Measurements from ENCODE around the gene HDAC7.

Gene HDAC7

DNA sequence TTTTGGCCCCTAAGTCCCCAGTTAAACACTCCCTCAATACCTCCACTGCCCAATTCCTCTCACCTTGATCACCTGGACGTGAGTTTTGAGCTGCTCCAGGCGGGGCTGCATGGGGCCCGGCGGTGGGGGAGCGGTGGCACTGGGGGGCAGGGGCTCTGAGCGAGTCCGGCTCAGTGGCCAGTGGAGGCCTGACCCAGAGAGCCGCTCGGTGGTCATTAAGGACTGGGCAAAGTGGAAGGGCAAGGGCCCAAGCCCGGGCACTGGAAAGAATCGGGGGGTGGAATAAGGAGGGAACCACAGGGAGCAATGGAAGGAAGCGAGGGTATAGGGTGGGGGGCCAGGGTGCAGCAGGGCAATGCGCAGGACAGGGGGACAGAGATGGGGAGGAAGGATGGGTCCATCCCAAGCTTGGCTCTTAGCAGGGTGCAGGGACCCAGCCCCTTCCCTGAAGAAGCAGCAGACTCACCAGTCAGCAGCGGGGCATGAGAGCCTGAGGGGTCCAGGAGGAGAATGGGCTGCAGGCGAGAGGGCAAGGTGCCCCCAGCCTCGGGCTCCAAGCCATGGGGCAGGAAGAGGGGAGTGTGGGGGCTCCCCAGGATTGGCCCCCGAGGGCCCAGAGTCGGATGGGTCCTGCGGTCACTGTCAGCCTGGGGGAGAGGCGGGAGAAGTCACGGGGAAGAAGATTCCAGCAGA, 24.4 kb downstream of the HDAC7 start:
- no peak for DNase-seq (ENCODE audit: low read depth in 2 of 2)

DNA sequence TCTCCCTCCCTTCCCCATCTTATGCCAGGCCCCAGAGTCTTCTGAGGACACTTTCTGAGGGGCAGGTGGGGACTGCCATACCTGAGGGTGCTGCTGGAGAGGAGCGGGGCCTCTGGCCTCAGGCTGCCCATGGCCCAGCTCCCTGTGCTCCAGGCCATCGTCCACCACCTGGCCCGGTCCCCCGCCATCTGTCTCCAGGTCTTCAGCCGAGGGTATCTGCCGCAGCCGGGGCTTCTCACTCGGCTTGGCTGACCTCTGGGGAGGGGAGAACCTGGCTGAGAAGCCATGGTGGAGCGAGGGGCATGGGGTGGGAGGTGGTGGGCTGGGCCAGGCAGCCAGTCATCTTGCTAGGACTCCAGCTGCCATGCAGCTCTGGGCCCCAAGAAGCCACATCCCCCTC, 25.0 kb downstream of the HDAC7 start:
- no peak for DNase-seq (ENCODE audit: low read depth in 2 of 2)

GRCh38 chr12:47793015-47793681, 26.6 kb downstream of the HDAC7 start:
- no peak for DNase-seq (ENCODE audit: low read depth in 2 of 2)

DNA sequence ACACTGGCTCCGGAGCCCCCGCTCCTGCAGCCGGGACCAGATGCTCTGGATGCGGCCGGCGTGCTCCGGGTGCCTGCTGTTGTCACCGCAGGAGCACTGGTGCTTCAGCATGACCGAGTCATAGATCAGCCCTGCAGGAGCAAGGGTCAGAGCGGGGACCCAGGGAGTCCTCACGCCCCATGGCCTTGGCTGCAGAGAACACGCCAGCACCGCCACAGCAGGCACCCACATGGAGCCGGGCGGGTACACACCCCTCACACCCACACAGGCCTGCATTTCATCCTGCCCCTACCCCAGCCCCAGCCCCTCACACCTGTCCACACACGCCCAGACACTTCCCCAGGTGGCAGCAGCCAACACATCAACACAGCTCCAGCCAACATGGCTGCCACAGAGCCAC, 27.8 kb downstream of the HDAC7 start:
- no peak for DNase-seq (ENCODE audit: low read depth in 2 of 2)

DNA sequence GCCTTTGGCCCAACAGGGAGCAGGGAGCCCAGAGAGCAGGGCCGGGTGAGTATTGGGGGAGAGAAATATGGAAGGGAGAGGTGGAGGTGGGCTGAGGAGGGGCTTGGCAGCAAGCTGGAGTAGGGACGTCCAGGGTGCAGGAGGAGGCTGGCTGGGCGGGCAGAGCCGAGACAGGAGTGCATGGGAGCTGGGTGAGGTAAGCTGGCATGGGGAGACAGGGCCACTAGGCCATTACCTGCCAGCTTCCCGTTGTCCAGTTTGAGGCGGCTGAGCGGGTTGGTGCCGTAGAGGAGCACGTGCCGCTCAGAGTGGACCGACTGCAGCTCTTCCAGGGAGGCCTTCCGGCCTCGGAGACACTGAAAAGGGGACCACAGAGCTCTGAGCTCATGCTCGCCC, 28.4 kb downstream of the HDAC7 start:
- DNase-seq (ENCODE audit: low read depth in 2 of 2): no peak

DNA sequence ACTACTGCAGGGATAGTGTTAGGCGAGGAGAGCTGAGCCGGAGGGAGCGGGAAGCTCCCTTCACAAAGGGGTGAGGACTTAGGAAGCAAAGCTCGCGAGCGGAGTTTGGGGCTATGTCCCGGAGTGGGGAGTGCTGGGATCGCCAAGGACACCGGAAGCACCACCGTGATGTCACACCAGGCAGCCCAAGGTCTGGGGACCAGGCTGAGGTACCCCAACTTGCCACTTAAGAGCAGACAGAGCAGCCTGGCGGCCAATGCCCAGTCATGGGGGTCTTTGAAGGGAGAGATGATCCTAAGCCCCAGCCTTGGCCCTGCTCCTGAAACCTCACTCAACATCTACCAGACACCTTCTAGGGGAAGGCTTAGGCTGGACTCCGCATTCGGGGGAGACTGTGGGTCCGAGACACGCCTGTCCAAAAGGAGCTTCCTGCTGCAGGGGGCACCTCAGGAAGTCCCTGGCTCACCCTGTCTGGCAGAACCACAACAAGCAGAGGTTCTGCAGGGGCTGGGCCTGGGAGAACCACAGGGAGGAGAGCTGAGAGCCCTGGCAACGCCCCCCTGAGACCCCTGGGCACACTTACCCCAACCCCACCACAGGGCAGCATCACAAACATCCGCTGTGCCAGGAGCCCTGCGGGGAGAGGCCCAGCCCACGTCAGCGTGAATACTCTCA, 28.9 kb downstream of the HDAC7 start:
- DNase-seq (ENCODE audit: low read depth in 2 of 2): no peak

GRCh38 chr12:47789712-47790489, 29.8 kb downstream of the HDAC7 start:
- DNase-seq (ENCODE audit: low read depth in 2 of 2): no peak

GRCh38 chr12:47789141-47789540, 30.6 kb downstream of the HDAC7 start:
- no peak for DNase-seq (ENCODE audit: low read depth in 2 of 2)

- DNase-seq (ENCODE audit: low read depth in 2 of 2): no peak
Measured at GRCh38 chr12:47787596-47788319, 31.9 kb downstream of the HDAC7 start.

GRCh38 chr12:47786662-47787280, 32.9 kb downstream of the HDAC7 start:
- DNase-seq (ENCODE audit: low read depth in 2 of 2): no peak

DNA sequence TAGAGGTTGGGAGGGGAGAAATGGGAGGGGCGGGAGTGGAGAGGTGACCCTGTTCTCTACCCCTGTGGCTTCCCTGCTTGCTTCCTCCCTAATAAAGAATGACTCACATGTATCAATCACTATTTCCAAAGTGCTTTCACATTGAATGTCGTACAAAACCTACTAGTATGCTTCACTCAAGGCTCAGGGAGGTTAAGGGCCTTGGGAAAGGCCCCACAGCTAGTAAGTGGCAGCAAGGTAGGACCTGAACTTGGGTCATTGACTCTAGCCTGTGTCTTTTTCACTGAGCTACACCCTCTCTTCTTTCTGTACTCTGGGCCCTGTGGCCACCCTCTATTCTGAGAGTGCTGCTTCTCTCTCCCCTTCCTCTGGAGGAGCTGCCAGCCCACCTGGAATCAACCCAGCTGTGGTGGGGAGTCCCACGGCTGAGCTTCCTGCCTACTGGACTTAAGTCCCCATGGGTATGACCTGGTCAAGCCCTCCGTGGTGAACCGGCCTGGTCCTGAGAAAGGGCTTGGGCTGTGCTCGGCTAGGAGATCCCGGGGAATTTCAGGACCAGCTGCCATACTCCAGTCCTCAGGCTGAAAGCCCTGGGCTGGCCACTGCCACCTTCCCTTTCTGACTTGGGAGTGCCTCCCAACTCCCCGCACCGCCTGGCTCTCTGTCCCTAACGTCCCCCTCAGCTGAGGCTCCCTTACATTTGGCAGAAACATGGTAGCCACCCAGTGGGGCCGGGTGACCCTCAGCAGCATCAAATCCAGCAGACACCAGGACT, 33.6 kb downstream of the HDAC7 start:
- DNase-seq (ENCODE audit: low read depth in 2 of 2): no peak

- no peak for DNase-seq (ENCODE audit: low read depth in 2 of 2)
Measured at GRCh38 chr12:47785036-47785886, 34.4 kb downstream of the HDAC7 start.

DNA sequence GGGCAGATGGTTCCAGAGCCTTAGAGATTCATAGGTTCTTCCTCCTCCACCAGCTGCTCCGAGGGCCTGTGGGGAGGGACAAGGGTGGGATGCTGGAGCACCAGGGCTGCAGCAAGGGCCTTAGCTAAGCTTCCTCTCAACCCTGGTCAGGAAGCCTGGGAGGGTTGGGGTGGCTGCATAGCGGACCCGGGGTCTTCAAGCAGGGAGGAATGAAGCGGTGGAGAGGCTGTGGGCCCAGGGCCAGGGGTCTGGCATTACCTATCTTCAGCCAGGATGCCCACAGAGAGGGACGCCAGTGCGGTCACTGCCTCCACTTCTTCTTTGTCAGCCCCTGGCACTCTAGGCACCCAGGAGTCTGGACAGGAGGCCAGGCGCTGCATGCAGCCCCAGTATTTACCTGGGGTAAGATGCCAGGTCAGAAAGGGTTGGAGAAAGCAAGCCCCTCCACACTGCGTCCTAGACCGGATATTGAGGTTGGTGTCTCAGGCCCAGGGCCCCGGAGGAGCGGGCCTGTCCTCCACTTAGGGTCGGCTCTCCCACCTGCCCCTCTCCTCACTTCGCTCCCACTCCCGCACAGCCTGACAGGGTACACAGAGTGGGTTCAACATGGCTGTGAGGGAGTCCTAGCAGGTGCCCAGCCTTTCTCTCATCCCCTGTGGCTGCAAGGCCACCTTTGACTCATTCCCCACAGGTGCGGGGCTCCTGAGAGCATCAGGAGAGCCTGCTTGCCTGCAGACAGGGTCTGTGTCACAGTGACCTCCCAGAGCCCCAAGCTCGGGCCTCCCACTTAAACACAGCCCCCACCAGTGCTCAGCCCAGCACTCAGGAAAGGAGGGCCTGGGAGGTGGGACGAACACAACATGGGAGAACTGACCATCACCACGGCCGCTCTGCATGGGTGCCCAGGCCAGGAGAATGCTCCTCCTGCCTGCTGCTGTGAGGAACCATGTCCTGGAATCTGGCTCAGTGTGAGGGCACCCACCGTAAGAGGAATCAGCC, 35.6 kb downstream of the HDAC7 start:
- no peak for DNase-seq (ENCODE audit: low read depth in 2 of 2)

DNA sequence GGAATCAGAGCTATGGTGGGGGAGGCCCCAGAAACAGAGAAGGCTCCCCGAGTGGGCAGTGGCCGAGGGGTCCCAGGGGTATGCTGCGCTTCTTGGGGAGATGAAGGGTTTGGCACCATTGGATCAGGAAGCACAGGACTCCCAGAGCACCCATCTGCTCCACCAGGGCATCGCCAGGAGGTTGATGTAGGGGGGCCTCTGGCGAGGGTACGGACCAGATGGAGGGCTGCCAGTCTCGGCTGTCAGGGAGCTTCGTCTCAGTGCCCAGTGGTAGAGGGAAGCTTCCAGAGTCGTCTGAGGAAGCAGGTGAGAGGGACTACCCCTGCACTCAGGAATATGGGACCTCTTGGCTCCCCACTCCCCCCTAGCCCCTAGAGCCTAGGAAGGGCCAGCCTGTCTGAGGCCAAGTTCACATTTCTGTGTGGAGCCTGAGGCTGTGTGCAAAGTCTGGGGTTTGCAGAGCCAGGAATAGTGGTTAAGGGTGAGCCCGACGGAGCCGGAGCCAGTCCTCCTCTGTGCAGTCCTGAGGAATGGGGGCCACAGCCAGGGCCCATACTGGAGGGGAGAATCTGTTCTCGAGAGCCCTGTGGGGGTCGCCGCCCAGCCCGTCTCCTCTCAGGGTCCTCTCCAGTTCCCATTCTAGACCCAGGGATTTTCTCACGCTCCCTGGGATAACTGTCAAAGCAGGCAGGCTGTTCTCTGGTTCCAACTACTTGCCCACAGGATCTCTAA, 36.5 kb downstream of the HDAC7 start:
- DNase-seq (ENCODE audit: low read depth in 2 of 2): no peak

DNA sequence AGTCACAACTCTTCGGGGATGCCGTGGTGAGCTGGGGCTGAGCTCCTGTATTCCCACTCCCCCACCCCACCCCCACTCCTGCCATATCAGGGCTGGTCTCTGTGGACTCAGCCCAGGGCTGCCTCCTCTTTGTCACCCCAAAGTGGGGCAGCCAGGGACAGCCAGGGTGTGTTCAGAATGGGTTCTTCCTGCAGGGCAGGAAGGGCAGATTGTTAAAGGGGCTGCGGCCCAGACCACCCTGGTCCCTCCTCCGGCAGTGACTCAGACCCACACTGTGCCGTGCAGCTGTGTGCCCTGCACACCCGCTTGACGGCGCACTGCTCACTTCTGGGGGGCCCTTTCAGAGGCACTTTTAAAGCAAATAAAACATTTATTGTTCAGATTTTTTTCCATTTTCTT, 37.3 kb downstream of the HDAC7 start:
- no peak for DNase-seq (ENCODE audit: low read depth in 2 of 2)

DNA sequence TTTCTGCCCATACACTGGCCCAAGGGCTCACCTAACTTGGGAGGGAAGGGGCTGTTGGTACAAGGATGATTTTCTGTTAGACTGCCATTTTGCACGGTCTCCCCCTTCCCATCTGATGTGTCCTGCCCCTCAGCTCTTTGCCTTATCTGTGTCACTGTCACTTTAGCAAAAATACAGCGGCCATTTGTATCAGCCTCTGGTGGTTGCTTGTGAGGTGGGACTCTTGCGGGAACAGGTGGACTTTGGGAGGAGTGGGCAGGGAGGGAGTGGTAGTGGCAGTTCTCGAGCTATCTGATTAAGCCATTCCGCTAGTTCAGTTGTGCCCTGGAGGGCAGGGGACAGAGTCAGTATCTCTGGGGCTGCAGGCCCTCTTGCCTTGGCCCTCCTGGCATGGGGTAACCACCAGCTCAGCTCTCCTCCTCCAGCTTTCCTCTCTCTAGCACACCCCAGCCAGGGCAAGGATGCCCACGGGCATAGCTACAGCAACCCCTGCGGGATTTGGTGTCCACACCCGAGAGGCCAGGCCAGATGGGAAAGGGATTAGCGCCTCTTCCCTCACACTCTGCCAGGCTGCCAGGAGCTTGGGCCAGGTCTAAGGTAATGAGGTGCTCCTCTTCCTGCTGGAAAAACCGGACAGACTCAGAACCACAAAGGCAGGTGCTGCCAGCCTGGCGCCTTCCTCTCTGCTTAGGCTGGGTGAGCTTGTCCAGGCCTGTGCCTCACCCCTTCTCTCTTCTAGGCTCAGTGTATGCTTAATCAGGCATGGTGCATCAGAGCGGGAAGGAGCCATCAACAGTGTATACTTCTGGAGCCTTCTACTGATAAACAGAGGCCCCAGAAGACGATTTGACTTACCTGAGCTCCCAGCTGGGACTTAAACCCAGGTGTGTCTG, 38.0 kb downstream of the HDAC7 start:
- no peak for DNase-seq (ENCODE audit: low read depth in 2 of 2)
